NT2/D1 (cell line): ENCODE results near the gene SPATA7.
"Not testable (repeated sequence)": the region's sequence is repeated elsewhere in the genome, so short reads cannot be mapped to it uniquely, and the experiment has no call there.

Experiments
- SUZ12 ChIP-seq: IDR thresholded peaks from 2 replicates; pipeline ENCODE4 v1.6.1; 2011; ENCODE audit not compliant: insufficient read length, insufficient read depth; ENCODE audit errors: extremely low read depth
- YY1 ChIP-seq: IDR thresholded peaks from 2 replicates; pipeline ENCODE4 v1.6.1; 2011; ENCODE audit not compliant: insufficient read length, insufficient read depth
- ZNF274 ChIP-seq: IDR thresholded peaks from 2 replicates; pipeline ENCODE4 v1.6.1; 2011; ENCODE audit warnings: mild to moderate bottlenecking, low read depth, low read length

DNA sequence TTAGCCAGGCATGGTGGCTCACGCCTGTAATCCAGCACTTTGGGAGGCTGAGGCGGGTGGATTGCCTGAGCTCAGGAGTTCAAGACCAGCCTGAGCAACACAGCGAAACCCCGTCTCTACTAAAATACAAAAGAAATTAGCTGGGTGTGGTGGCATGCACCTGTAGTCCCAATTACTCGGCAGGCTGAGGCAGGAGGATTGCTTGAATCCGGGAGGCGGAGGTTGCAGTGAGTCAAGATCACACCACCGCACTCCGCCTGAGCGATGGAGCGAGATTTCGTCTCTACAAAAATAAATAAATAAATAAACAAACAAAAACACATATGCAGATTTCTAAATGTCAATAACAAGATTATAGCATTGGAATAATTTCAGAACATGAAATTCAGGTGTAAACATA, 3.8 kb upstream of the SPATA7 start:
- TF ChIP-seq ZNF274, SUZ12, YY1: not testable (repeated sequence)
